KOPT-K1 (cell line): Measurements from ENCODE around the gene ASAH2.

ENCODE experiments used
- H3K27ac ChIP-seq: fragments of 200-600 bp; sonication (generic); 2 replicates; pipeline ENCODE4 v1.5.1; 2016; ENCODE audit warnings: antibody characterized with exemption, mild to moderate bottlenecking, low read depth, low read length; ENCODE audit not compliant: poor library complexity, severe bottlenecking
- H3K36me3 ChIP-seq: fragments of 200-600 bp; sonication (generic); 2 replicates; pipeline ENCODE4 v1.5.1; 2017; ENCODE audit warnings: antibody characterized with exemption, mild to moderate bottlenecking, low read length, moderate library complexity; ENCODE audit not compliant: insufficient read depth
- H3K9me3 ChIP-seq: fragments of 200-600 bp; sonication (generic); 2 replicates; pipeline ENCODE4 v1.5.1; 2017; ENCODE audit warnings: antibody characterized with exemption, low read length, mild to moderate bottlenecking; ENCODE audit not compliant: insufficient read depth, poor library complexity, severe bottlenecking

ASAH2 gene

GRCh38 chr10:50231515-50232260 is 19.6 kb downstream of the ASAH2 start:
- H3K36me3 ChIP-seq, result no peaks in the 10 kb centered on the region
- H3K9me3 ChIP-seq, result no peaks in the 10 kb centered on the region
- no peak overlapping the region for H3K27ac ChIP-seq

- H3K36me3 ChIP-seq, result no peaks in the 10 kb centered on the region
- no peaks in the 10 kb centered on the region for H3K9me3 ChIP-seq
Measured at GRCh38 chr10:50229460-50229859, 21.9 kb downstream of the ASAH2 start.

GRCh38 chr10:50228672-50229071 is 22.6 kb downstream of the ASAH2 start:
- H3K27ac ChIP-seq, result no peak overlapping the region
- no peaks in the 10 kb centered on the region for H3K9me3 ChIP-seq
- H3K36me3 ChIP-seq, result no peaks in the 10 kb centered on the region

More at GRCh38 chr10:50229460-50229859, 21.9 kb downstream of the ASAH2 start:
- no peak overlapping the region for H3K27ac ChIP-seq

- Histone ChIP-seq H3K36me3 (no peaks in the 10 kb centered on the region), H3K27ac (no peak overlapping the region), H3K9me3 (no peaks in the 10 kb centered on the region)
Measured at GRCh38 chr10:50226610-50227009, 24.7 kb downstream of the ASAH2 start.

- Histone ChIP-seq H3K36me3 (no peaks in the 10 kb centered on the region), H3K27ac (no peak overlapping the region), H3K9me3 (no peaks in the 10 kb centered on the region)
Measured at GRCh38 chr10:50224330-50224952, 26.9 kb downstream of the ASAH2 start.

GRCh38 chr10:50222199-50222598 is 29.1 kb downstream of the ASAH2 start:
- Histone ChIP-seq H3K27ac (no peak overlapping the region), H3K9me3 (no peaks in the 10 kb centered on the region), H3K36me3 (no peaks in the 10 kb centered on the region)

- H3K9me3 ChIP-seq, result no peaks in the 10 kb centered on the region
- no peaks in the 10 kb centered on the region for H3K36me3 ChIP-seq
- no peak overlapping the region for H3K27ac ChIP-seq
Measured at GRCh38 chr10:50221470-50221869, 29.8 kb downstream of the ASAH2 start.

- H3K36me3 ChIP-seq, result no peaks in the 10 kb centered on the region
- H3K9me3 ChIP-seq, result no peaks in the 10 kb centered on the region
- H3K27ac ChIP-seq, result no peak overlapping the region
Measured at GRCh38 chr10:50219646-50220045, 31.7 kb downstream of the ASAH2 start.

- H3K27ac ChIP-seq, result no peak overlapping the region
- H3K9me3 ChIP-seq, result no peaks in the 10 kb centered on the region
- no peaks in the 10 kb centered on the region for H3K36me3 ChIP-seq
Measured at GRCh38 chr10:50219200-50219599, 32.1 kb downstream of the ASAH2 start.

GRCh38 chr10:50216894-50217293 is 34.4 kb downstream of the ASAH2 start:
- no peaks in the 10 kb centered on the region for H3K36me3 ChIP-seq
- H3K9me3 ChIP-seq, result no peaks in the 10 kb centered on the region
- H3K27ac ChIP-seq, result no peak overlapping the region

GRCh38 chr10:50216418-50216817 is 34.9 kb downstream of the ASAH2 start:
- Histone ChIP-seq H3K9me3 (no peaks in the 10 kb centered on the region), H3K27ac (no peak overlapping the region), H3K36me3 (no peaks in the 10 kb centered on the region)

- Histone ChIP-seq H3K36me3 (no peaks in the 10 kb centered on the region), H3K27ac (no peak overlapping the region), H3K9me3 (no peaks in the 10 kb centered on the region)
Measured at GRCh38 chr10:50211670-50212069, 39.6 kb downstream of the ASAH2 start.

GRCh38 chr10:50210876-50211275 is 40.4 kb downstream of the ASAH2 start:
- H3K9me3 ChIP-seq, result no peaks in the 10 kb centered on the region

More at GRCh38 chr10:50210876-50211275, 40.4 kb downstream of the ASAH2 start:
- Histone ChIP-seq H3K36me3 (no peaks in the 10 kb centered on the region), H3K27ac (no peak overlapping the region)
